HG02981 (cell line): ENCODE measurements around the gene TASOR2.

ENCODE experiments used
- ATAC-seq: cut with Tn5 transposase; IDR thresholded peaks from one replicate; pipeline ENCODE4 v1.9.1; 2021; ENCODE audit warnings: mild to moderate bottlenecking, moderate library complexity; ENCODE audit not compliant: unreplicated experiment

TASOR2 gene

DNA sequence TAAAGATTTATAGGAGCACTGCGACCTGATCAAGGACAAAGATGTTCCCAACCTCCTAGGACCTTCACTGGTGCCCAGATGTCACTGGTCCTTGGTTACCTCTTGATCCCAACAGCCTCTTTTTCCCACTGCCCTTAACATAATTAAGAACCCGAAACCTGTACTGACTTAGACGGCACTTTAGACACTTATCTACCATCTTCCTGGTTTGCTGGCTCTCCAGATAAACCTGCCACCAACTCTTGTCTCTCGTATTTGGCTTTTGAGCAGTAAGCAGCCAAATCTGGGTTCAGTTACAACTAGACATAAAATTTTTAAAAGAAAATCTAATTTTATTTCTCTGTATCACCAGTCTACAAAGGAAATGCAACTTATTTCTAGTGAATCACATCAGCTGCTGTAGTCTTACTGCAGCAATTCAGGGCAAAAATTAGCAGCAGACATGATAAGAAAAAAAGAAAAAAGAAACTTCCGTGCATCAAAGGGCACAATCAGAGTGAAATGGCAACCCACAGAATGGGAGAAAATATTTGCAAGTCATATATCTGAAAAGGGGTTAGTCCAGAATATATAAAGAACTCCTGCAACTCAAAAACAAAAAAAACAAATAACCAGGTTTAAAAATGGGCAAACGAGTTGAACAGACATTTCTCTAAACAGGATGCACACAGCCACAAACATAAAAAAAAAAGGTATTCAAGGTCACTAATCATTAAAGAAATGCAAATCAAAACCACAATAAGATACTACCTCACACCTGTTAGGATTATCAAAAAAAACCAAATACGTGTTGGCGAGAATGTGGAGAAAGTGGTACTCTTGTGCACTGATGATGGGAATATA lies 27.7 kb upstream of the TASOR2 start:
- ATAC-seq = no peak

DNA sequence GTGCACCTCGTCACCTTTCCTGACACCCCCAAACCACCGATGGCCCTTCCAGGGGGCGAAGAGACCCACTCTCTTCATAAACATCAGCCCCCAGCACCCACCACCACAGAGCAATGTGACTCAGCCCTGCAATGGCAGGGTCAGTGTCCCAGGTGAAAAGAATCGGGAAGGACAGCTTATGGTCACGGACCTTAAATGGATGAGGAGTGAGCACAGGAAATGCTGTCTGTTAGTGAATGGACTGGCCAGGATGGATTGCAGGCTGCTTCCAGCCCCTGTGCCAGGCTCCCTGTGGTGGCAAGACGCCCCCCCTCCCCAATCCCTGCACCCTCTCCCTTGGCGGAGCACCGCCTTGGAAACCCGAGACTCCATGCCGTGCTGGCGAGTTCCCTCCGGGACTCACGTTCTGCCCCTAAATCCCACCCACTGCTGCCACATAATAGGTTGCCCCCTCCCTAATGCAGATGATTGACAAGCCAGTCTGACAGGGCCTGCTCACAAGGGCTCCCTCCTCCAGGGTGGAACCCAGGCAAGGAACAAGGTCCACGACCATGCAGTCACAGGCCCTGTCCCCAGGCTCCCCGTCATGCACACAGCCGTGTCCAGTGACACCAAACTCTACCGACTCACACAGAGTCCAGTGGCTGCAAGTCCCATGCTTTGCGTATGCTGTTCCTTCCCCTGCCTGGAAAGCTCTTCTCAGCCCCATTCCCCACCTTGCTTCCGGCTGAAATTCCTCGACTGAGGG lies 25.6 kb upstream of the TASOR2 start:
- no peak for ATAC-seq

DNA sequence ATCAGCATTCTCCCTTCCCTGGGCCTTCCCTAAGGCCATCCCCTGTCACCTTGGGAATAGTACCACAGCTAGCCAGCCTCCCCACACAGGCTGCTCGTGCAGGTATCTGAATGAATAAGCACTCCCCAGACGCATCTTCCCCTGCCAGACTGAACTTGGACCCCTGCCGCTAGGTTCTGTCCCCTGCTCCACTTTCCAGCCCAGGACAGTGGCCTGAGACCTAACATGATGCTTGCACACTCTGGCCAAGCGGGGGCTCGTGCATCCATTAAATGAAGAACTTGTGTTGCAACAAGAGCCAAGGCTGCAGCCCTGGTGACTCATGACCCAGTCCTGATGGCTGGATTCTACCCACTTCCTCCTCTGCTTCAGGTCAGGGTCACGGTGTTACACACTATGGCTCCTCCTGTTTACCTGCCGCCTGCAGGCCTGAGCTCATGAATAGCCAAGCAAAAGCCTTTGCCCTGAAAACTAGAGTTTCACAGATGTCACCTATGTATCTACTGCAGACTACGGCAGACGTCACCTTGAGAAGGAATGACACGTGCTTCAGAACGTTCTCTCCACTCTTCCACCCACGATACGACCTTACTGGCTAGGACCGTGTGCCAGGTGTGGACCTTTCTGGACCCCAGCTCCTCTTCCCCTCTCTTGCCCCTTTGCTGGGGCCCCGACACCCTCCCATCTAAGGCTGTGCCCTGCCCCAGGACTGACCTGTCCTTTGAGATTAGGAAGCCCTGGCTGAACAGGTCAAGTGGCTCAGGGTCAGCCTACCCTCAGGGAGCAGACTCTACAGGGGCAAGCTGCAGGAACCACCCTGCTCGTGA lies 24.7 kb upstream of the TASOR2 start:
- no peak for ATAC-seq

DNA sequence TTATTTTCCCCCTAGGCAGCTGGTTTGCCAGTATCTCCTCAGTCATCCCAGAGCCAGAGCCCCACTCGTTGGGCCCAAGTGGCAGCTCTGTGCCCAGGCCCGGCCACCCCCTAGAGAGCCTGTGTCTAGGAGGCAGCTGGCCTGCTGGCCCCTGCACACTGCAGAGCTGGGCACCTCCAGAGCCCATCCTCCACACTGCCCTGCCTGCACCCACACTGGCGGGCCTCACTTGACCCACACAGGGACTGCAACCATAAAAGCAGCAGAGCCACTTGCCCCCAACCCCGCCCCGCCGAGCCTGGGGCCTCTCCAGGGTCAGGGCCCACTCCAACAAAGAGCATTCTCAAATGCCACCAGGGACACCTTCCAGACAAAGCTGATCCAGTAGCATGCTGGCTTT lies 23.6 kb upstream of the TASOR2 start:
- no peak for ATAC-seq

DNA sequence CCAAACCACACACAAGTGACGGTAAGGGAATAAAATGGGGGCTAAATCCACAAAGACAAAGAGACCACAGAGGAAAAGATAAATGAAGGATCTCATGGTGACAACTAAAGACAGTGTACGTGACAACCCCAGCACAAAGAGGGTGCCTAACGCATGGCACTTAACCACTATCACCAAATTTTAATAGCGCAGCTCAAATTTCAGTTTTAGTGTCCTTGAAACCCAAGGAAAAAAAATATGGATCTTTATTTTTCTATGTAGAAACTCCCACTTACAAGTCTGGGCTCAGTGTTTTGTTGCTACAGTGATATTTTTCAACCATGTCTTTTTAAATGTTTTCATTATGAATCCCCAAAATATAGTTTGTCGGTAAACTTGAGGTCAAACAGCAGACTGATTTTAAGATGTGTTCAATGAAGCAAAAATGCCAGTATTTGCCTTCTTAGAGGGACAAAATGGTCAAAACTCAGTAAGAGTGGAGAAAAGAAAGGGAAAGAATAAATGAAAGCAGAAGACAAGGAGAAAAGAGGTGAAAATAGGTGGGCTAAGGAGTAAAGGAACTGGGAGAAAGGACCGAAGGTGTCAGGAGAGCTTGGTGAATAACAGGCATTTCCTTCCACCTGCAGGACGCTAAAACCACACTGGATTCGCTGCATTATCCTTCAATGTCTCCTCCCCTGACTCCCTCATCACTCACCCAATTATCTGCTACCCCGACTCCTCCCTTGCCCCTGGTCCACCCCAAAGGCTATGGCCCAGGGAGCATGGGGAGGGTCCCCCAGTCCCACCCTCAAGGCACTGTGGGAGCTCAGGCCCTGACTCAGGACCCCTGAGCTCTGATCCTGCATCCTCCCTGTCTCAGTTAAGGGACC lies 21.7 kb upstream of the TASOR2 start:
- no peak for ATAC-seq

DNA sequence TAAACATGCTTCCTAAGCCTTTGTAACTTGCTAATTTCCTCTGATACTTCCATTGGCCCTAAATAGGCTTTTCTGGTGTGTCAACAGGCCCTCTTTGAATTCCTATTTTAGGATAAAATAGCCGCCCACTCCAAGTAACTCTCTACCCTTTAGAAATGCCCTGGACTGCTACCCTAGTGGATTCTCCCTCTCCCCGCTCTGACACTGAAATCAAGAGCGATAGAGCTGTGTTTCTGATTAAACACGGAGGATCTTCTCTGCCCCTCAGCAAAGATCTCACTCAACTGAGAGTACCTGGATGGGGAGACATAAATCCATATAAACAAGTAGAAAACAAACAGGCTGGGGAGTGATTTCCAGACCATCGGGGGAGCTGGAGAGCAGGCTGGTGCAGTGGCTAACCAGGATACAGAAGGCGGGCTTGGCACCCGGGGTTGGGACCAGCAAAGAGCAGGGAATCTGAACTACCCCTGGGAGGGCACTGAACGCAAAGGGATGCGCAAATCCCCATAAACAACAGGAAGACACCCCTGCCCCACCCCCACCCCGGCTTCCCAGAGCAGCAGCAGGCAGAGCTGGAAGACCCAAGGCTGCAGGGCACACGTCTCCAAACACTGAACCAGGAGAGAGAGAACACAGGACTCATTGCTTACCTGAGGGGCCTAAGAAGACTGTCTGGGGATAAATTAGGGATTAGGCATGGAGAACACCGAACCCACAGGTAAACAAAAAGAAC lies 20.8 kb upstream of the TASOR2 start:
- no peak for ATAC-seq

DNA sequence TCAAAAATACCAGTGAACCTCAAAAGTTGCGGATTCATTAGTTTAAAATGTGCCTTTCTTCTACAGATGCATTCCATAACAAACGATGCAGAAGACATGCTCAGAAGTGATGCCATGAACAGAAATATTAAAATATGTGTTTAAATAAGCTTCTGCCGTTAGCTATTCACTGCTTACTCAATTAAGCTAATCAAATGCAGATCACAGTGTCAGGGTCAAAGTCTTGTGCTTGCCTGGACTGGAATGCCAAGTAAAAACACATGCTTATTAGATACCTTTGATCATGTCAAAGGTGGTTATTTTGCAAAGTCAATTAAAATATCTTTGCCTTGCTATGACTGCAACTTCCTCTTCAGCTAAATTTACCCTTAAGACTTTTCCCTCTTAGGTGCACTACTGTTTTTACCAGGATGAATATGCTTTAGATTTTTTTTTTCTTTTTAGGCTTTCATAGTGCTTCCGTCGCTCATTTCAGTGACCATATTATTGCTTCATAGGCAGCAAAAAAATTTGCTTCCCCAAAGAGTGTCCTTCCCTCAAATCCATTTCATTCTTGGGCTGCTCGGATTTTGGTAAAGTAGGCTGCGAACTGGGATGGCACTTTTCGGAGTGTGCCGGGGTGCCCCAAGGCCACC lies 19.1 kb upstream of the TASOR2 start:
- no peak for ATAC-seq

DNA sequence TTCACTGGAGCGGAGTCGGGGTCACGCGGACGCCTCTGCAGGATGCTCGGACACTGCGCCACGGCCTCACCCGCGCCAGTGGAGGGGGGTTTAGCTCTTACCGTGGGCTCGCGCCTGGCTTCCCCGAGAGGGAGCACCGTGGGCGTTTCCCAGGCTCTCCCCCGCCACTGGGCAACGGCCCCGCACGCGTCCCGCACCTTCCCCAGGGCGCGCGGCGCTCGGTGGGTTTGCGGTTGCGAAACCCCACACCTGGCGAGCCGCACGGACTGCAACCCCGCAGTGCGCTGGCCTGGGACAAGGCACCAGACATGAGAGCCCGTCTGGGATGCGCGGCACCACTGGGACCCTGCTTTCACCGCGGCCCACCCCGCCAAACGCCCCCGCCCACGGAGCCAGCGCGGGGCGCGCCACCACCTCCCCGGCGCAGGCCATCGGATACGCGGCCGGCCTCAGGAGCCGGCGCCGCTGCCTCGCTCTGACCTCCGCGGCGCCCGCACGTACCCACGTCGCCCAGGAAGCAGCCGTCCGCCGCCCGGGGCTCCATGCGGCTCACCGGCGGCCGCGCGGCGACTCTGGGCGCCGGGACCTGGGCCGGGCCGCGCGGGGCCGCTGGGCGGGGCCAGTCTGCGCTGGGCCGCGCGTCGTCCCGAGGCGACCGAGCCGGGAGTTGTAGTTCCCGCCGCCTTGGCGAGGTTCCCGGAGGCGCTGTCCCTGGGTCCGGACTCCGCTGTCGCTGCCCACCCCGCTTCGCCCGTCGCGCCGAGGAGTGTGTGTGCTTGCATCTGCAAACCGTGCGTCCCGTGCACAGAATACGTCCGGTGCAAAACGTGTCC lies 18.4 kb upstream of the TASOR2 start, which contains the start of gene ASB13:
Gene ASB13 (minus strand): TSS at position 588 of the 833 bp plus-strand sequence. CDS start 44 bp downstream, at position 544.
- no peak for ATAC-seq

DNA sequence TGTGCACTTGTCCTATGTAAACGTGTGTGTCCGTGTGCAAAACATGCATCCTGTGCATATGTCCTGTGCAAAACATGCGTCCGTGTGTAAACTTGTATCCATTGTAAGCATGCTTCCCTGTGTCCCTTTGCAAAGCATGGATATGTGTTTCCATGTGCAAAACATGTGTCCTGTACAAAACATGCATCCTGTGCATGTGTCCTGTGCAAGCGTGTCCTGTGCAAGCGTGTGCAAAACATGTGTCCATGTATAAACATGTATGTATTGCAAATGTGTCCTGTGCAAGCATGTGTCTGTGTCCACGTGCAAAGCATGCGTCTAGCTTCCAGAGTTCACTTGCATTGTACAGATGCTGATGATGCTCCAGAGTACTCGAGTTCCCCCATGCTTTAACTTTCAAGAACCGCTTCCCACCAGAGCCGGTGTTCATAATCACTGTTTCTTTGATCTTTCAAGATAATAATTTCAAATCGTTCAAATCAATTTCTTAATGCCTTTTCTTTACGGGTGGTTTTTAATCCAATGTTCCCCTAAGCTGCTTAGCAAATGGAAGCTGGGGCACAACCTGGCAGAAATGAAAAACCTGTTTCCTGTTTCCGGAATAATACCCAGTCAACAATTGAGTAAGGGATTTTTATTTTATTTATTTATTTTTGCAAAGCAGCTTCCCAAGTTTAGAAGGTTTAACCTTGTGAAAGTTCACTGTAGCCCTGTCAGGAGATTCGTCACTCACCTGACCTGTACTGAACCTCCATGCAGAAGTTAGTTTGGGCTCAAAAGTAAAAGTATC lies 17.6 kb upstream of the TASOR2 start:
- ATAC-seq = no peak

DNA sequence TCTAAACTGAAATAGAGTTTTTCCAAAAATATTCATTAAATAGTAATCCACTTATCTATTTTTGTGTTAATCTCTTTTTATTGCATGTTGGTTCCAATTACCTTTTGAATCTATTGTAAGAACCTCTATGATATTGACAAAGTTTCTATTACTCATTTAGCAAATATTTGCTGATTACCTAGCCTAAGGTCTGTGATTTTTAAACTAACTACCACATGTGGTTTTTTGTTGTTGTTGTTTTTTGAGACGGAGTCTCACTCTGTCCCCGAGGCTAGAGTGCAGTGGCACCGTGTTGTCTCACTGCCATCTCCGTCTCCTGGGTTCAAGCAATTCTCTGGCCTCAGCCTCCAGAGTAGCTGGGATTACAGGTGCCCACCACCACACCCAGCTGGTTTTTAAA lies 16.2 kb upstream of the TASOR2 start:
- no peak for ATAC-seq

DNA sequence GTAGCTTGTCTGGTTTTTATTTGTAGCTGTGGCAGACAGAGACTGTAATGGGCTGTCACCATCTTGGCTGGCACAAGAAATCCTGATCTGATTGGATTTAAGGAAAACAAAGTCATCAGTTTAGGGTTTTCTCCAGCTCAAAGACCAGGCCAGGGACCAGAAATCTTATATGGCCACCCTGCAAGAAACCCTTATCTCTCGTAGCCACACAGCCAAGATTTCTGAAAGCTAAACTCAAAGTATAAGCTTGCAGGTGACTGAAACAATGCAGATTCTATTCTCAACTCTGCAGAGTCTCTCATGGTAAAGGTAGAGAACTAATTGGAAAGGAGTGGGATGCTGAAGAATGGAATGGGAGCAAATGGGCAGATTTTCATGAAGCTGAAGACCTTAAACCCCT lies 15.0 kb upstream of the TASOR2 start:
- ATAC-seq = no peak

DNA sequence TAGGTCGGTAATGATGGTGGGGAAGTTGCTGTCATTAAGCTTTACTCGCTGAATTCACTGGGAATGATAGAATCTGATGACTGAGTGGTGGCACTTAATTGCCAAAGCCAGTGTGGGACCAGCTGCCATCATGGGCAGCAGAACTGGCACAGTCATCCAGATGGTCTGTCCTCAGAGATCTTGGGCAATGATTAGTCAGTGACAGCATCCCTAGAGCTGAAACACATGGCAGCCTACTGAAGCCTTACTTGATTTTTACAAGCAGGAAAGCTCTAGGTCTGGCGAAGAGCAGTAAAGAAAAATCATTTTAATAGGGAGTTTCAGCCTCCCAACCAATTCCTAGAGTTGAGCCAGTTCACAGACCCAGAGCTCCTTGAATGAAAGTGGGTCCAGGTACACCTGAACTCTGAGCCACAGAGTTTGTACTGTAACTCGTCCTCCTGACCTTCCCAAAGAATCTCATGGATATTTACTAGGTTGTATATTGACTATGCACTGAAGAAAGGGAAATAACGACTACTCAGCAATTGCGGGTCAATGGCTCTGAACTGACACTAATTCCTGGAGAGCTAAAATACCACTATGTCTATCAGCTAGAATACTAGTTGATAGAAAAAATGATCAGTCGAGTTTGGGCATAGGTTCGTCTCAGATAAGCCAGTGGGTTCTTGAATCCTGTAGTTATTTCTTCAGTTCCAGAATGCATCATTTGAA lies 13.8 kb upstream of the TASOR2 start:
- no peak for ATAC-seq

DNA sequence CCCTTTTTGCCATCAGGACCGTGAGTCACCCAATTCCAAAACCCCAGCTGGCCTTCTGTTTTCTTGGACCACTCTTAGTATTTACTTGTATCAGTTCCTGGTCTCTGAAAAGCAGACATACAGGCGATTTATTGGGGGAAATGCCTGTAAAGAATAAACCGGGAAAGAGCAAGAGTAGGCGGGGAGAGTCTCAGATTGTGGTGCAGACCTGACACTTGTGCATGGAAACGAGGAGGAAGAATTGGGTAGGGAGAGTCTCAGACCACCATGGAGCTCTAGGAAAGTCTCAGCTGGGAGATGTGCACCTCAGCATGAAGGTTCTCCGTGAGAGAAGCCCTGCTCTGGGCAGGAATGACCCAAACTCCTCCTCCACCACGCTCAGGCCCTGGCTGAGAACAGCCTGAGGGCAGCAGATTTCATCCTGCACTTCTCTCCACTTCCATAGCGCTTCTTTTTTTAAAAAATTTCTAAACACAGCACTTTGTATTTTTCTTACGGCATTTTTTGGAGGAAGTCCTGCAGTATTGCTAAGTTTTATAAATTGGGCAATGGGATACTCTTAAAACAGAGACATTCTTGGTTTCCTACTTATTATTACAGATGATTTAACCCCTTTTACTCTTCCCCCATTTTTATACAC lies 6.1 kb upstream of the TASOR2 start:
- ATAC-seq = no peak

DNA sequence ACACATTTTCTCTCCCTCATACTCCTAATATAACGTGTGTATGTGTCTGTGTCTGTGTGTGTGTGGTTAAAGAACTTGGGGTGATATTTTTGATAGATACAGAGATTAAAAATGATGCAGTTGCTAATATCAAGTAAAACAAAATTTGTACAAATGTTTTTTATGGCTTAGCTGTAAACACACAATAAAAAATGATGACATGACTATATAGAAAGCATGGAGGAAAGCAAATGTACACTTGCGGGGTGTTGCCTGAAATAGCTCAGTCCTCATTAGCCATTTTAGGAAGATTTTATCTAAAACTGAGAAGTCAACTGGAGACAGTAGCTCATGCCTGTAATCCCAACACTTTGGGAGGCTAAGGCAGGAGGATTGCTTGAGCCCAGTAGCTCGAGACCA lies 5.6 kb upstream of the TASOR2 start:
- ATAC-seq = no peak

DNA sequence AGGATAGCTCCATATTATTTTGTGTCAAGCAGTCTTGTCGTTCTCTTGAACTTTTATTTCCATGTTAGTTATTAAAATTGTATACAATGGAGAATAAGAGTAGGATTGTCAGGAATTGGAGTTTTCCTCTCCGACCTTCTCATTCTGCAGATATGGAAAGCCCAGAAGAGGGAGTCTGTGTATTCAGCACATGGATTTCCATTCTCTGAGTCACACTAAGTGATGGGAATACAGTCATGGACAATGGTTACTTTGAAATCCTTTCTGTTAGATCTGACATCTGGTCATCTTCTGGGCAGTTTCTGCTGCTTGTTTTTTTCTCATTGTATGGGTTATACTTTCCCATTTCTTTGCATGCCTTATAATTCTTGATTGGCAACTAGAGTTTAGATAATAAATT lies 5.0 kb upstream of the TASOR2 start:
- ATAC-seq = no peak

DNA sequence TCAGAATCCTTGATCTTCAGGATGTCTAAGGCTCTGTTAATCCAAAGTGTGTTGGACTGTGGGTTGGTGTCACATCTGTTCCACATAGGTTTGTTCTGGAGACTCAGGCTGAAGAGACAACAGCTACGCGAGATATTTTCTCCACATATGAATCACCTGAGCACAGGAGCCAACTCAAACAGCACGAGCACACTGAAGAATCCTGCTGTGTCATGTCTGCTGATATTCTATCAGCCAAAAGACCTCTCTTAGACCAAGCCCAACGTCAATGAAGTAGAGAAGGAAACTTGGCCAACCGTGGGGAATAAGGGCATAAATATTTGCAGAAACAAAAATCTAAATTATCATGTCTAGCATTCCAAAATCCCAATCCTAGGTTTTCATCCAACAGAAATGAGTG lies 2.7 kb upstream of the TASOR2 start:
- no peak for ATAC-seq
